PFSK-1 (cell line): ENCODE measurements around the gene SUCLG2.

Source experiments
- POLR2AphosphoS5 ChIP-seq: IDR thresholded peaks from 2 replicates; pipeline ENCODE4 v1.6.1; 2012; ENCODE audit warnings: low read depth, mild to moderate bottlenecking, control low read depth, low read length, moderate library complexity
- SIN3A ChIP-seq: IDR thresholded peaks from 2 replicates; pipeline ENCODE4 v1.6.1; 2012; ENCODE audit warnings: mild to moderate bottlenecking, low read length, moderate library complexity, borderline replicate concordance; ENCODE audit not compliant: insufficient read depth
- TAF1 ChIP-seq: IDR thresholded peaks from 2 replicates; pipeline ENCODE4 v1.6.1; 2012; ENCODE audit warnings: low read length, control low read depth, borderline replicate concordance; ENCODE audit not compliant: insufficient read depth
- TF ChIP-seq, protein P1 (sequence below), 2 experiments: IDR thresholded peaks; 2 replicates each; pipeline versions ENCODE4 v1.6.1 to v1.8.0; 2011 to 2012; ENCODE audit warnings: low read depth in 2 of 2, low read length in 2 of 2, control low read depth in 1 of 2, inconsistent platforms in 1 of 2, mild to moderate bottlenecking in 1 of 2, moderate library complexity in 1 of 2; ENCODE audit not compliant: insufficient read depth in 1 of 2

DNA sequence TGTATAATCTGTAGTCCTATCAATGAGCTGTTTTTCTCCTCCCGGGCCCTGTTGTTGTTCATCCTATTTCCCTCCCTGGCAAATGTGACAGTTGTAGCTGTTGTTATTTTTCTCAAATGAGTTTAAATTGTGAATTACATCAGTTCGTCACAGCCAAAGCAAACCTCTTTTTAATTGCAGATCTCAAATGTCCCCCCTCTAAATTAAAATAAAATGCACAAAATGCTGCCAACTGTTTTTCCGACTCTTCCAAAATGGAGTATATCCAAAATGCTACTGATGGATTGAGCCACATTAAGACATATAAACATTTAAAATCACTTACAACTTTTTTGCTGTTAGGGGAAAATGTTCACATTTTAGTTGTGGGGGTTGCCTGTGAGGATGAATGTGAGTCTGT, 29.8 kb upstream of the SUCLG2 start:
- TF ChIP-seq POLR2AphosphoS5 (no peak), TAF1 (no peak), SIN3A (no peak)
- TF ChIP-seq, protein P1, sequence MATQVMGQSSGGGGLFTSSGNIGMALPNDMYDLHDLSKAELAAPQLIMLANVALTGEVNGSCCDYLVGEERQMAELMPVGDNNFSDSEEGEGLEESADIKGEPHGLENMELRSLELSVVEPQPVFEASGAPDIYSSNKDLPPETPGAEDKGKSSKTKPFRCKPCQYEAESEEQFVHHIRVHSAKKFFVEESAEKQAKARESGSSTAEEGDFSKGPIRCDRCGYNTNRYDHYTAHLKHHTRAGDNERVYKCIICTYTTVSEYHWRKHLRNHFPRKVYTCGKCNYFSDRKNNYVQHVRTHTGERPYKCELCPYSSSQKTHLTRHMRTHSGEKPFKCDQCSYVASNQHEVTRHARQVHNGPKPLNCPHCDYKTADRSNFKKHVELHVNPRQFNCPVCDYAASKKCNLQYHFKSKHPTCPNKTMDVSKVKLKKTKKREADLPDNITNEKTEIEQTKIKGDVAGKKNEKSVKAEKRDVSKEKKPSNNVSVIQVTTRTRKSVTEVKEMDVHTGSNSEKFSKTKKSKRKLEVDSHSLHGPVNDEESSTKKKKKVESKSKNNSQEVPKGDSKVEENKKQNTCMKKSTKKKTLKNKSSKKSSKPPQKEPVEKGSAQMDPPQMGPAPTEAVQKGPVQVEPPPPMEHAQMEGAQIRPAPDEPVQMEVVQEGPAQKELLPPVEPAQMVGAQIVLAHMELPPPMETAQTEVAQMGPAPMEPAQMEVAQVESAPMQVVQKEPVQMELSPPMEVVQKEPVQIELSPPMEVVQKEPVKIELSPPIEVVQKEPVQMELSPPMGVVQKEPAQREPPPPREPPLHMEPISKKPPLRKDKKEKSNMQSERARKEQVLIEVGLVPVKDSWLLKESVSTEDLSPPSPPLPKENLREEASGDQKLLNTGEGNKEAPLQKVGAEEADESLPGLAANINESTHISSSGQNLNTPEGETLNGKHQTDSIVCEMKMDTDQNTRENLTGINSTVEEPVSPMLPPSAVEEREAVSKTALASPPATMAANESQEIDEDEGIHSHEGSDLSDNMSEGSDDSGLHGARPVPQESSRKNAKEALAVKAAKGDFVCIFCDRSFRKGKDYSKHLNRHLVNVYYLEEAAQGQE (IDR thresholded peaks at IDR 0.05; ENCODE audit: insufficient read depth in 1 of 2, low read depth in 2 of 2, low read length in 2 of 2) = no peak
